Measurements from ENCODE around the gene IGIP. TPM values are rescaled to one million over a fixed set of nuclear protein-coding genes. Genes with fewer than 3 reads are reported as not detected.

The IGIP gene
- polyA plus RNA-seq, 3 donors, result 0.08 to 0.75 TPM; not detected in 1

GRCh38 chr5:140135127-140135526 is 9.4 kb downstream of the IGIP start:
- peaks cover 3 to 10% (median 4%) of the 10 kb centered on the region in 3 donors for H3K27me3 Mint-ChIP-seq (ENCODE audit: low read depth in 3 of 3)
- peaks cover 31% of the 10 kb centered on the region for H3K4me1 Mint-ChIP-seq
- intact Hi-C loops (cut with micrococcal nuclease), result no loop called here
- no peak overlapping the region for H3K4me2 ChIP-seq (replicated peaks; ENCODE audit: extremely low read depth, low read length, poor library complexity, severe bottlenecking)
- H3K36me3 Mint-ChIP-seq, result no peaks in the 10 kb centered on the region
- H3K9me3 ChIP-seq (replicated peaks in 1 of 2; ENCODE audit: control insufficient read depth in 1 of 2, insufficient read depth in 1 of 2, low read length in 2 of 2), result no peaks in the 10 kb centered on the region
- peaks cover 22% of the 10 kb centered on the region for H4K20me1 ChIP-seq (ENCODE audit: insufficient read depth, low read length)
- H3K27me3 ChIP-seq (ENCODE audit: control insufficient read depth in 2 of 2, insufficient read depth in 2 of 2, low read length in 2 of 2), result no peaks in the 10 kb centered on the region
- no peaks in the 10 kb centered on the region for H3K36me3 ChIP-seq (replicated peaks in 1 of 2; ENCODE audit: control insufficient read depth in 1 of 2, insufficient read depth in 2 of 2, low read length in 2 of 2)
- H3K27ac ChIP-seq (ENCODE audit: low read depth in 1 of 2, low read length in 2 of 2), result no peak overlapping the region
- H3K9ac ChIP-seq (ENCODE audit: insufficient read depth, low read length, poor library complexity, severe bottlenecking), result no peak overlapping the region
- peaks cover 3% of the 10 kb centered on the region for H3K79me2 ChIP-seq (ENCODE audit: insufficient read depth, low read length)
- no peak overlapping the region for H2AFZ ChIP-seq (ENCODE audit: insufficient read depth, low read depth, low read length, poor library complexity, severe bottlenecking)
- peaks cover 19 to 25% of the 10 kb centered on the region in 2 donors for H3K4me1 ChIP-seq (ENCODE audit: control insufficient read depth in 1 of 2, insufficient read depth in 2 of 2, low read length in 2 of 2)
- H3K27ac Mint-ChIP-seq, result no peak overlapping the region
- no peaks in the 10 kb centered on the region for H3K9me3 Mint-ChIP-seq
- no peak overlapping the region for H3K4me3 ChIP-seq (replicated peaks in 1 of 3; ENCODE audit: low read depth in 2 of 3, low read length in 3 of 3)
- no peak overlapping the region for H3K4me3 Mint-ChIP-seq
- TF ChIP-seq, protein P1, sequence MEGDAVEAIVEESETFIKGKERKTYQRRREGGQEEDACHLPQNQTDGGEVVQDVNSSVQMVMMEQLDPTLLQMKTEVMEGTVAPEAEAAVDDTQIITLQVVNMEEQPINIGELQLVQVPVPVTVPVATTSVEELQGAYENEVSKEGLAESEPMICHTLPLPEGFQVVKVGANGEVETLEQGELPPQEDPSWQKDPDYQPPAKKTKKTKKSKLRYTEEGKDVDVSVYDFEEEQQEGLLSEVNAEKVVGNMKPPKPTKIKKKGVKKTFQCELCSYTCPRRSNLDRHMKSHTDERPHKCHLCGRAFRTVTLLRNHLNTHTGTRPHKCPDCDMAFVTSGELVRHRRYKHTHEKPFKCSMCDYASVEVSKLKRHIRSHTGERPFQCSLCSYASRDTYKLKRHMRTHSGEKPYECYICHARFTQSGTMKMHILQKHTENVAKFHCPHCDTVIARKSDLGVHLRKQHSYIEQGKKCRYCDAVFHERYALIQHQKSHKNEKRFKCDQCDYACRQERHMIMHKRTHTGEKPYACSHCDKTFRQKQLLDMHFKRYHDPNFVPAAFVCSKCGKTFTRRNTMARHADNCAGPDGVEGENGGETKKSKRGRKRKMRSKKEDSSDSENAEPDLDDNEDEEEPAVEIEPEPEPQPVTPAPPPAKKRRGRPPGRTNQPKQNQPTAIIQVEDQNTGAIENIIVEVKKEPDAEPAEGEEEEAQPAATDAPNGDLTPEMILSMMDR (IDR thresholded peaks at IDR 0.05), result no peak
- no peak for DNase-seq

GRCh38 chr5:140136624-140137023 is 10.9 kb downstream of the IGIP start:
- H3K4me3 ChIP-seq (replicated peaks in 1 of 3; ENCODE audit: low read depth in 2 of 3, low read length in 3 of 3), result no peak overlapping the region

More at GRCh38 chr5:140136624-140137023, 10.9 kb downstream of the IGIP start:
- Mint-ChIP-seq H3K36me3 (no peaks in the 10 kb centered on the region), H3K9me3 (no peaks in the 10 kb centered on the region), H3K27ac (peak overlapping the region in 1 of 7 donors; percentile 46), H3K27me3 (ENCODE audit: low read depth in 3 of 3) (peaks cover 4 to 12% (median 5%) of the 10 kb centered on the region in 3 donors), H3K4me1 (peaks cover 32% of the 10 kb centered on the region), H3K4me3 (no peak overlapping the region)
- H3K36me3 ChIP-seq (replicated peaks in 1 of 2; ENCODE audit: control insufficient read depth in 1 of 2, insufficient read depth in 2 of 2, low read length in 2 of 2), result no peaks in the 10 kb centered on the region
- H2AFZ ChIP-seq (ENCODE audit: insufficient read depth, low read depth, low read length, poor library complexity, severe bottlenecking), result no peak overlapping the region
- WGBS (ENCODE audit: insufficient coverage), result 100% methylated on average over 1 of the region's 1 CpG
- peaks cover 14 to 17% of the 10 kb centered on the region in 2 donors for H3K4me1 ChIP-seq (ENCODE audit: control insufficient read depth in 1 of 2, insufficient read depth in 2 of 2, low read length in 2 of 2)
- H3K27me3 ChIP-seq (ENCODE audit: control insufficient read depth in 2 of 2, insufficient read depth in 2 of 2, low read length in 2 of 2), result no peaks in the 10 kb centered on the region
- no peak overlapping the region for H3K27ac ChIP-seq (ENCODE audit: low read depth in 1 of 2, low read length in 2 of 2)
- peaks cover 21% of the 10 kb centered on the region for H4K20me1 ChIP-seq (ENCODE audit: insufficient read depth, low read length)
- DNase-seq, result no peak
- no peak overlapping the region for H3K9ac ChIP-seq (ENCODE audit: insufficient read depth, low read length, poor library complexity, severe bottlenecking)
- intact Hi-C loops (cut with micrococcal nuclease), result no loop called here
- H3K79me2 ChIP-seq (ENCODE audit: insufficient read depth, low read length), result peaks cover 3% of the 10 kb centered on the region
- TF ChIP-seq, protein P1 (IDR thresholded peaks at IDR 0.05), result no peak
- no peaks in the 10 kb centered on the region for H3K9me3 ChIP-seq (replicated peaks in 1 of 2; ENCODE audit: control insufficient read depth in 1 of 2, insufficient read depth in 1 of 2, low read length in 2 of 2)
- no peak overlapping the region for H3K4me2 ChIP-seq (replicated peaks; ENCODE audit: extremely low read depth, low read length, poor library complexity, severe bottlenecking)
